ENCODE measurements around the gene GPX4. TPM values are rescaled to one million over a fixed set of nuclear protein-coding genes. Genes with fewer than 3 reads are reported as not detected.

Gene GPX4
- total and polyA plus RNA-seq, 10 donors: 138 to 562 (median 247) TPM

DNA sequence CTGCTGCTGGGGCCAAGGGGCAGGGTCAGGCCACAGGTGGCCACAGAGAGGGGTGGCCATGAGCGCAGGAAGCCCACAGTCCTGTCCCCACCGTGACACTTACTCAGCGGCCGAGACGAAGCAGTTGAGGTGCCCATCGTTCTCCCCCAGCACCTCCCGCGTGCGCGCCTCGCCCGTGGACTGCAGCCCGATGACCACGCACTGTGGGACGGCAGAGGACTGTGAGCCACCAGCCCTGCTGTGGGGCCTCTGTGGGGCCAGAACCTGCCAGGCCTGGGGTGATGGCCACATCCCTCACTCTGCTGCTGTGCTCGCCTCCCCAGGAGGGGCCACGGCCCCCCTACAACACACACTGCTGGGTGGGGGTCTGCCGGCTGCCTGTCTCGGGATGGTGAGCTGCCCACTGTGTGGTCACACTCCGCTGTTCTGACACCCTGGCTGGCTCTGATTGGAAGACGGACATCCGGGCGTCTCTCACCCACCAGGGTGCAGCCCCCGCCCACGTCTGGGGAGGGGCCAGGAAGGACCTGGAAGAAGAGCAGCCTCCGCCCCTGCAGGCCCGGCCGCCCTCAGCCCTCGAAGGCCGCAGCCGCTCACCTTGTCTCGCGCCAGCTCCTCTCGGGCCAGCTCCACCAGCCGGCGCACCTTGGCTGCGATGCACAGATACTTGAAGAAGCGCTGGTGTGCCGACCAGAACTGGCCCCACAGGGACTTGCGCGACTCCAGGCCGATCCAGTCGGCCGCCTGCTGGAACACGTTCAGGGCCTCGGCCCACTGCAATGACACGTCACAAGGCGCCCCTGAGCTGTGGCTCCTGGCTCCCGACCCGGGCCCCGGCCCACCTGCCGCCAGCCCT lies 13.2 kb downstream of the GPX4 start:
- intact Hi-C loops (cut with DNase I; ENCODE audit: low total_unique reads): no loop called here
- Histone ChIP-seq H3K27me3 (replicated peaks in 1 of 7) (no peaks in the 10 kb centered on the region), H3K27ac (peak overlapping the region in 3 of 8 donors; percentile 32 to 66 (median 41)), H3K4me1 (peaks cover 12 to 61% (median 25%) of the 10 kb centered on the region in 6 donors), H3K9me3 (no peaks in the 10 kb centered on the region), H3K36me3 (peaks cover 7 to 100% (median 99%) of the 10 kb centered on the region in 6 donors), H3K4me3 (no peak overlapping the region)
- DNase-seq: peak; percentile 72
- peak in 2 of 3 donors; percentile 30 to 76 for TF ChIP-seq POLR2AphosphoS5 (IDR thresholded peaks at IDR 0.05)
- TF ChIP-seq, protein P1, sequence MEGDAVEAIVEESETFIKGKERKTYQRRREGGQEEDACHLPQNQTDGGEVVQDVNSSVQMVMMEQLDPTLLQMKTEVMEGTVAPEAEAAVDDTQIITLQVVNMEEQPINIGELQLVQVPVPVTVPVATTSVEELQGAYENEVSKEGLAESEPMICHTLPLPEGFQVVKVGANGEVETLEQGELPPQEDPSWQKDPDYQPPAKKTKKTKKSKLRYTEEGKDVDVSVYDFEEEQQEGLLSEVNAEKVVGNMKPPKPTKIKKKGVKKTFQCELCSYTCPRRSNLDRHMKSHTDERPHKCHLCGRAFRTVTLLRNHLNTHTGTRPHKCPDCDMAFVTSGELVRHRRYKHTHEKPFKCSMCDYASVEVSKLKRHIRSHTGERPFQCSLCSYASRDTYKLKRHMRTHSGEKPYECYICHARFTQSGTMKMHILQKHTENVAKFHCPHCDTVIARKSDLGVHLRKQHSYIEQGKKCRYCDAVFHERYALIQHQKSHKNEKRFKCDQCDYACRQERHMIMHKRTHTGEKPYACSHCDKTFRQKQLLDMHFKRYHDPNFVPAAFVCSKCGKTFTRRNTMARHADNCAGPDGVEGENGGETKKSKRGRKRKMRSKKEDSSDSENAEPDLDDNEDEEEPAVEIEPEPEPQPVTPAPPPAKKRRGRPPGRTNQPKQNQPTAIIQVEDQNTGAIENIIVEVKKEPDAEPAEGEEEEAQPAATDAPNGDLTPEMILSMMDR (IDR thresholded peaks at IDR 0.05 in 8 of 11, conservative IDR thresholded peaks at IDR 0.05 in 3 of 11): no peak
- TF ChIP-seq POLR2A (IDR thresholded peaks at IDR 0.05): no peak
- WGBS, 5 donors: 90 to 96% (median 92%) methylated on average over 36 to 52 of the region's 52 CpGs

DNA sequence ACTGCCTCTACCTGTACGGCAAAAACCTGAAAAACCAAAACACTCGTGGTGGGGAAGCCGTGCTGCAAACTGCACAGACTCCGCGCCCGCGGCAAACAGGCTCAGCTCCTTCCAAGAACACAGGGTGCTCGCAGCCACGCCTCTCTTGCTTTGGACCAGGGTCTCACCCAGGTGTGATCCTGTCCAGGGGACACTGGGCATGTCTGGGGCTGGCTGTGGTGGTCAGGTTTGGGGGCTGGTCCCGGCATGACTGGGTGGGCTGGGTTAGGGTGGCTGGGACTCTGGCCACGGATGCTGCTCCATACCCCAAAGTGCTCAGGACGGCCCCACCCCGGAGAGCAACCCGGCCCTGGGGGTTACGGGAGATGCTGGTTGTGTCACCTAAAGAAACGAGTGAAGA lies 13.9 kb downstream of the GPX4 start:
- no peak overlapping the region for H3K4me3 ChIP-seq
- WGBS, 5 donors: 92 to 96% (median 94%) methylated on average over 10 to 16 of the region's 16 CpGs
- peaks cover 9 to 100% (median 99%) of the 10 kb centered on the region in 6 donors for H3K36me3 ChIP-seq
- H3K9me3 ChIP-seq: no peaks in the 10 kb centered on the region
- H3K4me1 ChIP-seq: peaks cover 12 to 55% (median 21%) of the 10 kb centered on the region in 6 donors
- H3K27me3 ChIP-seq (replicated peaks in 1 of 7): no peaks in the 10 kb centered on the region
- peak; percentile 71 for DNase-seq
- TF ChIP-seq, protein P1 (IDR thresholded peaks at IDR 0.05 in 8 of 11, conservative IDR thresholded peaks at IDR 0.05 in 3 of 11): no peak
- no peak for TF ChIP-seq POLR2AphosphoS5 (IDR thresholded peaks at IDR 0.05)
- no peak for TF ChIP-seq POLR2A (IDR thresholded peaks at IDR 0.05)
- intact Hi-C loops (cut with DNase I; ENCODE audit: low total_unique reads): no loop called here
- peak overlapping the region in 1 of 8 donors; percentile 66 for H3K27ac ChIP-seq

DNA sequence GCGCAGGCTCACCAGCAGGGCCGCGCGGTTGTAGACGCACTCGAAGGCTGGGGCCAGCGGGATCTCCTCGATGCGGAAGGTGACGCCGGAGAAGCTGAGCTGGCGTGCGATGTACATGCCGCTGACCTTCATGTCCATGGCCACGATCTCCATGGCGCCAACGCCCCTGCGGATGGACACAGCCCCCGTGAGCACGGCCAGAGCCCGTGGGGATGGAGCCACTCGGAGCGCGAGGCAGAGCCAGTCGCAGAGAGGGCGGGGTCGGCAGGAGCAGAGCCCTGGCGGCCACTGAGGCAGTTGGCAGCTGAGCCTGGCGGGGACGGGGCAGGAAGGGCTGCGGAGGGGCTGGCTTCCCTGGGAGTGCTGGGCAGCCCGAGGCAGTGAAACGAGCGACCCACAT lies 15.2 kb downstream of the GPX4 start:
- no peaks in the 10 kb centered on the region for H3K27me3 ChIP-seq (replicated peaks in 1 of 7)
- TF ChIP-seq POLR2A (IDR thresholded peaks at IDR 0.05) (no peak), POLR2AphosphoS5 (IDR thresholded peaks at IDR 0.05) (peak; percentile 65 to 85 (median 67))
- TF ChIP-seq, protein P1 (IDR thresholded peaks at IDR 0.05 in 8 of 11, conservative IDR thresholded peaks at IDR 0.05 in 3 of 11): no peak
- H3K4me1 ChIP-seq: peaks cover 1 to 55% (median 20%) of the 10 kb centered on the region in 6 donors
- peak overlapping the region in 1 of 8 donors; percentile 33 for H3K27ac ChIP-seq
- intact Hi-C loops (cut with DNase I; ENCODE audit: low total_unique reads): no loop called here
- peak; percentile 79 for DNase-seq
- H3K36me3 ChIP-seq: peaks cover 11 to 100% (median 99%) of the 10 kb centered on the region in 6 donors
- no peaks in the 10 kb centered on the region for H3K9me3 ChIP-seq
- 90 to 94% (median 93%) methylated on average over 34 of the region's 34 CpGs for WGBS, 5 donors
- H3K4me3 ChIP-seq: no peak overlapping the region

Data from spleen (tissue), 11 donors.